Caco-2 (cell line): ENCODE results near the gene TMEM63C. TPM values are rescaled to one million over a fixed set of nuclear protein-coding genes. Genes with fewer than 3 reads are reported as not detected.

Experiments
- BruUV-seq: library from RNA; stranded (reverse); fragments of 400-500 nt; replicated peaks from 2 replicates; lab custom pipeline; 2021; lab: Mats Ljungman, UMichigan
- CTCF ChIA-PET: fragments of 300-600 bp; sonication (Branson Sonifier 250); formaldehyde crosslinking; loops from one replicate; lab custom pipeline; 2022; ENCODE audit warnings: antibody characterized with exemption; lab: Charles Lee
- POLR2A ChIA-PET: fragments of 300-600 bp; sonication (Branson Sonifier 250); formaldehyde crosslinking; loops from one replicate; lab custom pipeline; 2022; ENCODE audit warnings: antibody characterized with exemption; lab: Charles Lee
- DNase-seq, 2 experiments: peaks; one replicate each; pipeline versions ENCODE4 v3.0.0 to v3.0.0-alpha.2; 2020 to 2022
- H3K27me3 ChIP-seq: replicated peaks from 2 replicates; pipeline ENCODE4 v1.6.0; 2011; ENCODE audit warnings: low read length; ENCODE audit not compliant: control insufficient read depth, insufficient read depth
- H3K36me3 ChIP-seq: 2 replicates; pipeline ENCODE4 v1.5.1; 2011; ENCODE audit warnings: low read length; ENCODE audit not compliant: control insufficient read depth, insufficient read depth
- H3K4me1 ChIP-seq: fragments of 250-450 bp; sonication (Bioruptor Pico); 2 replicates; pipeline ENCODE4 v1.5.1; 2020; ENCODE audit warnings: mild to moderate bottlenecking
- H3K4me3 ChIP-seq: 2 replicates; pipeline ENCODE4 v1.5.1; 2011; ENCODE audit warnings: low read depth, mild to moderate bottlenecking, control low read depth, low read length
- H3K9me3 ChIP-seq: fragments of 250-450 bp; sonication (Bioruptor Pico); 2 replicates; pipeline ENCODE4 v1.5.1; 2020; ENCODE audit warnings: mild to moderate bottlenecking, moderate library complexity
- H3K27ac Mint-ChIP-seq: one replicate; pipeline ENCODE4 v1.8.0; 2022; ENCODE audit warnings: mixed read lengths; ENCODE audit not compliant: unreplicated experiment
- H3K27me3 Mint-ChIP-seq: one replicate; pipeline ENCODE4 v1.8.0; 2022; ENCODE audit warnings: mixed read lengths; ENCODE audit not compliant: insufficient read depth, unreplicated experiment
- H3K36me3 Mint-ChIP-seq: one replicate; pipeline ENCODE4 v1.8.0; 2022; ENCODE audit warnings: mild to moderate bottlenecking, mixed read lengths; ENCODE audit not compliant: insufficient read depth, unreplicated experiment
- H3K4me1 Mint-ChIP-seq: one replicate; pipeline ENCODE4 v1.8.0; 2022; ENCODE audit warnings: low read depth, mixed read lengths; ENCODE audit not compliant: unreplicated experiment
- H3K4me3 Mint-ChIP-seq: one replicate; pipeline ENCODE4 v1.8.0; 2022; ENCODE audit warnings: mild to moderate bottlenecking, moderate library complexity, mixed read lengths; ENCODE audit not compliant: unreplicated experiment
- H3K9me3 Mint-ChIP-seq: one replicate; pipeline ENCODE4 v1.8.0; 2022; ENCODE audit warnings: mixed read lengths; ENCODE audit not compliant: unreplicated experiment
- CTCF ChIP-seq, 2 experiments: fragments of 200-600 bp in 1 of 2; IDR thresholded peaks; 1 replicate in 1 of 2; 2 replicates in 1 of 2; pipeline versions ENCODE4 v1.5.1 to v1.8.0; 2011 to 2022; ENCODE audit warnings: antibody characterized with exemption in 1 of 2, control low read depth in 1 of 2, inconsistent platforms in 1 of 2, low read depth in 1 of 2, low read length in 1 of 2, mild to moderate bottlenecking in 1 of 2, moderate library complexity in 1 of 2; ENCODE audit not compliant: insufficient read depth in 1 of 2, severe bottlenecking in 1 of 2, unreplicated experiment in 1 of 2
- intact Hi-C: fragments of 100-400 bp; cut with micrococcal nuclease; formaldehyde crosslinking; loops from one replicate; pipeline ENCODE4 v1.10.0; 2022; ENCODE audit not compliant: unreplicated experiment
- total RNA-seq: library from RNA; stranded (reverse); gene quantifications from 2 replicates; pipeline ENCODE4 v1.2.3, GENCODE V29; 2022

TMEM63C gene
- total RNA-seq, 1 experiment from 2014 or later: 1.3 TPM

- no peak overlapping the region for H3K27ac Mint-ChIP-seq
- Histone ChIP-seq H3K9me3 (no peaks in the 10 kb centered on the region), H3K4me1 (no peaks in the 10 kb centered on the region), H3K36me3 (no peaks in the 10 kb centered on the region), H3K27me3 (no peaks in the 10 kb centered on the region), H3K4me3 (no peak overlapping the region)
- BruUV-seq: no TSS peak
- no peak overlapping the region for H3K4me3 Mint-ChIP-seq
- CTCF ChIA-PET: no interaction called here
- H3K4me1 Mint-ChIP-seq: no peaks in the 10 kb centered on the region
- POLR2A ChIA-PET: no interaction called here
- no peak for DNase-seq
- no peaks in the 10 kb centered on the region for H3K36me3 Mint-ChIP-seq
- no peak for TF ChIP-seq CTCF (IDR thresholded peaks at IDR 0.05; ENCODE audit: insufficient read depth in 1 of 2, low read depth in 1 of 2, low read length in 1 of 2, severe bottlenecking in 1 of 2, unreplicated experiment in 1 of 2)
- intact Hi-C loops: no loop called here
- peaks cover 8% of the 10 kb centered on the region for H3K27me3 Mint-ChIP-seq
- no peaks in the 10 kb centered on the region for H3K9me3 Mint-ChIP-seq
Measured at GRCh38 chr14:77155083-77155482, 26.5 kb upstream of the TMEM63C start.

- Mint-ChIP-seq H3K4me1 (no peaks in the 10 kb centered on the region), H3K36me3 (no peaks in the 10 kb centered on the region), H3K9me3 (no peaks in the 10 kb centered on the region), H3K4me3 (no peak overlapping the region), H3K27ac (no peak overlapping the region), H3K27me3 (peaks cover 14% of the 10 kb centered on the region)
- no peak overlapping the region for H3K4me3 ChIP-seq
- no peaks in the 10 kb centered on the region for H3K9me3 ChIP-seq
- intact Hi-C loops: no loop called here
- H3K4me1 ChIP-seq: no peaks in the 10 kb centered on the region
- no peak for TF ChIP-seq CTCF (IDR thresholded peaks at IDR 0.05; ENCODE audit: insufficient read depth in 1 of 2, low read depth in 1 of 2, low read length in 1 of 2, severe bottlenecking in 1 of 2, unreplicated experiment in 1 of 2)
- ChIA-PET CTCF (interaction anchor here (0.5 to 1.5 kb wide), 3 partner anchors 45 to 87 kb away, joined by 3 to 6 read pairs (median 3); no protein-coding TSS in a partner anchor), POLR2A (no interaction called here)
- H3K27me3 ChIP-seq: no peaks in the 10 kb centered on the region
- H3K36me3 ChIP-seq: no peaks in the 10 kb centered on the region
- no TSS peak for BruUV-seq
- no peak for DNase-seq
Measured at GRCh38 chr14:77157740-77158139, 23.9 kb upstream of the TMEM63C start.

DNA sequence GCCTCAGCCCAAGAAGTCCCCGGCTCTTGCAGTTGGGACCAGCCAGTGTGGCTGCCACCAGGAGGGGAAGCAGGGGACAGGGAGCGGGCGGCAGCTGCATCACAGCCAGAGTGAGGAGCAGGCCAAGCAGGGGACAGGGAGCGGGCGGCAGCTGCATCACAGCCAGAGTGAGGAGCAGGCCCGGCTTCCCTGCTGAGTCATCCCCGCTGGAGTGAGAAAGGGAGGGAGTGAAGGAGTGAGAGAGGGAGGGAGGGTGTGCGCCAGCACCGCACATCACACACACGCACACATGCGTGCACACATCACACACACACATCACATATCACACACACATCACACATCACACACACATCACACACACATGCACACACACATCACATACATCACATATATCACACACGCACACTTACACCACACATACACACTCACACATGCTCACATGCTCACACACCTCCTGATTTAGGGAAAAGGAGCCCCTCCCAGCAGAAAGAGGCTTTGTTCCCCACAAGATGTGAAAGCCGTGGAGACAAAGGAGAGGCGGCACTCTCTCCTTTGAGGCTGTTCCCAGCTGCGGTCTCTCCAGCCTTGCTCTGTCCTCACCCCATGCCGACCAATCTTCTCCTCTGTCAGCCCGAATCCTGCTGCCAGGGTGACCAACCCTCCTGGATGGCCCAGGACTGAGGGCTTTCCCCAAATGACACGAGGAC, 23.3 kb upstream of the TMEM63C start:
- no peaks in the 10 kb centered on the region for H3K4me1 ChIP-seq
- H3K9me3 ChIP-seq: no peaks in the 10 kb centered on the region
- DNase-seq: no peak
- POLR2A ChIA-PET: no interaction called here
- no peaks in the 10 kb centered on the region for H3K27me3 ChIP-seq
- Mint-ChIP-seq H3K27me3 (peaks cover 12% of the 10 kb centered on the region), H3K4me1 (no peaks in the 10 kb centered on the region), H3K9me3 (no peaks in the 10 kb centered on the region), H3K4me3 (no peak overlapping the region), H3K36me3 (no peaks in the 10 kb centered on the region), H3K27ac (no peak overlapping the region)
- no TSS peak for BruUV-seq
- no peaks in the 10 kb centered on the region for H3K36me3 ChIP-seq
- H3K4me3 ChIP-seq: no peak overlapping the region
- no peak for TF ChIP-seq CTCF (IDR thresholded peaks at IDR 0.05; ENCODE audit: insufficient read depth in 1 of 2, low read depth in 1 of 2, low read length in 1 of 2, severe bottlenecking in 1 of 2, unreplicated experiment in 1 of 2)
- CTCF ChIA-PET: no interaction called here
- intact Hi-C loops: no loop called here
